HG03575 (cell line): Measurements from ENCODE around the gene DARS1.

Experiments
- ATAC-seq: cut with Tn5 transposase; IDR thresholded peaks from one replicate; pipeline ENCODE4 v1.9.1; 2021; ENCODE audit not compliant: unreplicated experiment, insufficient number of reproducible peaks, low FRiP score; ENCODE audit errors: extremely low read depth

The DARS1 gene

GRCh38 chr2:135952891-135953290 is 32.5 kb downstream of the DARS1 start:
- ATAC-seq, result no peak

- no peak for ATAC-seq
These were observed 34.3 kb downstream of the DARS1 start for GRCh38 chr2:135951041-135951583.

- ATAC-seq, result no peak
These were observed 35.8 kb downstream of the DARS1 start for GRCh38 chr2:135949451-135950234.

GRCh38 chr2:135948642-135949355 is 36.6 kb downstream of the DARS1 start:
- peak; percentile 83 for ATAC-seq

GRCh38 chr2:135948141-135948540 is 37.3 kb downstream of the DARS1 start:
- no peak for ATAC-seq

GRCh38 chr2:135947483-135947882 is 37.9 kb downstream of the DARS1 start:
- no peak for ATAC-seq

- ATAC-seq, result no peak
These were observed 39.9 kb downstream of the DARS1 start for GRCh38 chr2:135945526-135945925.

GRCh38 chr2:135944625-135945024 is 40.8 kb downstream of the DARS1 start:
- no peak for ATAC-seq

GRCh38 chr2:135942936-135943688 is 42.3 kb downstream of the DARS1 start:
- no peak for ATAC-seq

- ATAC-seq, result no peak
These were observed 48.9 kb downstream of the DARS1 start for GRCh38 chr2:135936524-135936923.

GRCh38 chr2:135935914-135936313 is 49.5 kb downstream of the DARS1 start:
- no peak for ATAC-seq

GRCh38 chr2:135931776-135932443 is 53.5 kb downstream of the DARS1 start:
- peak; percentile 54 for ATAC-seq

GRCh38 chr2:135926605-135927004 is 58.8 kb downstream of the DARS1 start:
- ATAC-seq, result no peak

GRCh38 chr2:135925571-135925970 is 59.9 kb downstream of the DARS1 start:
- no peak for ATAC-seq

- ATAC-seq, result no peak
These were observed 69.2 kb downstream of the DARS1 start for GRCh38 chr2:135916207-135916606.

GRCh38 chr2:135914485-135914884 is 70.9 kb downstream of the DARS1 start:
- ATAC-seq, result no peak

GRCh38 chr2:135913727-135914365 is 71.6 kb downstream of the DARS1 start:
- no peak for ATAC-seq

GRCh38 chr2:135909976-135910375 is 75.5 kb downstream of the DARS1 start:
- ATAC-seq, result no peak

- ATAC-seq, result no peak
These were observed 79.7 kb downstream of the DARS1 start for GRCh38 chr2:135905679-135906078.
